Calu3 (cell line): Measurements from ENCODE around the gene CLCN3. TPM values are rescaled to one million over a fixed set of nuclear protein-coding genes. Genes with fewer than 3 reads are reported as not detected.
A peak's percentile ranks its signal among the peaks of the same experiment; 100 is the strongest.

Experiments used
- BruUV-seq: library from RNA; stranded (reverse); fragments of 400-500 nt; replicated peaks from 2 replicates; lab custom pipeline; 2021; lab: Mats Ljungman, UMichigan
- CTCF ChIA-PET: fragments of 300-600 bp; sonication (Branson Sonifier 250); formaldehyde crosslinking; loops from one replicate; lab custom pipeline; 2022; ENCODE audit warnings: antibody characterized with exemption; lab: Charles Lee
- DNase-seq: peaks from one replicate; pipeline ENCODE4 v3.0.0; 2022
- H3K27ac Mint-ChIP-seq: one replicate; pipeline ENCODE4 v1.8.0; 2022; ENCODE audit warnings: mixed read lengths; ENCODE audit not compliant: unreplicated experiment
- H3K27me3 Mint-ChIP-seq: one replicate; pipeline ENCODE4 v1.8.0; 2022; ENCODE audit warnings: mixed read lengths; ENCODE audit not compliant: unreplicated experiment
- H3K36me3 Mint-ChIP-seq: one replicate; pipeline ENCODE4 v1.8.0; 2022; ENCODE audit warnings: mild to moderate bottlenecking, moderate library complexity, mixed read lengths; ENCODE audit not compliant: insufficient read depth, unreplicated experiment
- H3K4me1 Mint-ChIP-seq: one replicate; pipeline ENCODE4 v1.8.0; 2022; ENCODE audit warnings: mild to moderate bottlenecking, low read depth, mixed read lengths; ENCODE audit not compliant: unreplicated experiment
- H3K4me3 Mint-ChIP-seq: one replicate; pipeline ENCODE4 v1.8.0; 2022; ENCODE audit warnings: mild to moderate bottlenecking, low read depth, moderate library complexity, mixed read lengths; ENCODE audit not compliant: unreplicated experiment
- H3K9me3 Mint-ChIP-seq: one replicate; pipeline ENCODE4 v1.8.0; 2022; ENCODE audit warnings: low read depth, mixed read lengths; ENCODE audit not compliant: unreplicated experiment
- intact Hi-C: fragments of 100-400 bp; cut with micrococcal nuclease; formaldehyde crosslinking; loops from one replicate; pipeline ENCODE4 v1.10.0; 2022; ENCODE audit not compliant: unreplicated experiment
- total RNA-seq: library from RNA; stranded (reverse); gene quantifications from 2 replicates; pipeline ENCODE4 v1.2.3, GENCODE V29; 2022
- TF ChIP-seq, protein P1 (sequence below): fragments of 200-600 bp; IDR thresholded peaks from one replicate; pipeline ENCODE4 v1.8.0; 2022; ENCODE audit warnings: antibody characterized with exemption; ENCODE audit not compliant: unreplicated experiment

CLCN3 gene
- total RNA-seq, 1 experiment from 2014 or later = 57.8 TPM

GRCh38 chr4:169659716-169660670 lies 39.6 kb downstream of the CLCN3 start:
- CTCF ChIA-PET = interaction anchor here (0.5 to 2.6 kb wide), 6 partner anchors 10 to 1443 kb away, joined by 3 to 12 read pairs (median 4); partner anchors contain the start of gene CLCN3
- Mint-ChIP-seq H3K4me3 (peak overlapping the region; percentile 85), H3K4me1 (peaks cover 15% of the 10 kb centered on the region), H3K27me3 (no peaks in the 10 kb centered on the region), H3K9me3 (no peaks in the 10 kb centered on the region), H3K36me3 (peaks cover 16% of the 10 kb centered on the region), H3K27ac (peak overlapping the region; percentile 100)
- BruUV-seq = no TSS peak
- intact Hi-C loops = loop anchor here (2.0 kb wide), 2 partner anchors 25 to 37 kb away; no protein-coding TSS in a partner anchor
- TF ChIP-seq, protein P1, sequence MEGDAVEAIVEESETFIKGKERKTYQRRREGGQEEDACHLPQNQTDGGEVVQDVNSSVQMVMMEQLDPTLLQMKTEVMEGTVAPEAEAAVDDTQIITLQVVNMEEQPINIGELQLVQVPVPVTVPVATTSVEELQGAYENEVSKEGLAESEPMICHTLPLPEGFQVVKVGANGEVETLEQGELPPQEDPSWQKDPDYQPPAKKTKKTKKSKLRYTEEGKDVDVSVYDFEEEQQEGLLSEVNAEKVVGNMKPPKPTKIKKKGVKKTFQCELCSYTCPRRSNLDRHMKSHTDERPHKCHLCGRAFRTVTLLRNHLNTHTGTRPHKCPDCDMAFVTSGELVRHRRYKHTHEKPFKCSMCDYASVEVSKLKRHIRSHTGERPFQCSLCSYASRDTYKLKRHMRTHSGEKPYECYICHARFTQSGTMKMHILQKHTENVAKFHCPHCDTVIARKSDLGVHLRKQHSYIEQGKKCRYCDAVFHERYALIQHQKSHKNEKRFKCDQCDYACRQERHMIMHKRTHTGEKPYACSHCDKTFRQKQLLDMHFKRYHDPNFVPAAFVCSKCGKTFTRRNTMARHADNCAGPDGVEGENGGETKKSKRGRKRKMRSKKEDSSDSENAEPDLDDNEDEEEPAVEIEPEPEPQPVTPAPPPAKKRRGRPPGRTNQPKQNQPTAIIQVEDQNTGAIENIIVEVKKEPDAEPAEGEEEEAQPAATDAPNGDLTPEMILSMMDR = no peak
- peak; percentile 76 for DNase-seq

GRCh38 chr4:169660929-169661328 lies 40.6 kb downstream of the CLCN3 start:
- intact Hi-C loops = loop anchor here (2.0 kb wide), 1 partner anchor 38 kb away; no protein-coding TSS in a partner anchor
- H3K36me3 Mint-ChIP-seq = peaks cover 16% of the 10 kb centered on the region
- CTCF ChIA-PET = interaction anchor here (0.6 to 2.6 kb wide), 2 partner anchors 11 to 58 kb away, joined by 3 to 12 read pairs; no protein-coding TSS in a partner anchor
- no peaks in the 10 kb centered on the region for H3K9me3 Mint-ChIP-seq
- peaks cover 23% of the 10 kb centered on the region for H3K4me1 Mint-ChIP-seq
- H3K27me3 Mint-ChIP-seq = no peaks in the 10 kb centered on the region
- H3K4me3 Mint-ChIP-seq = peak overlapping the region; percentile 85
- no peak for DNase-seq
- TF ChIP-seq, protein P1 = no peak
- BruUV-seq = no TSS peak
- H3K27ac Mint-ChIP-seq = peak overlapping the region; percentile 100

- H3K27me3 Mint-ChIP-seq = no peaks in the 10 kb centered on the region
- peaks cover 27% of the 10 kb centered on the region for H3K4me1 Mint-ChIP-seq
- peaks cover 21% of the 10 kb centered on the region for H3K36me3 Mint-ChIP-seq
- no peak for DNase-seq
- CTCF ChIA-PET = interaction anchor here (0.6 kb wide), 1 partner anchor 59 kb away, joined by 3 read pairs; no protein-coding TSS in a partner anchor
- intact Hi-C loops = loop anchor here (2.0 kb wide), 1 partner anchor 39 kb away; no protein-coding TSS in a partner anchor
- peak overlapping the region; percentile 100 for H3K27ac Mint-ChIP-seq
- BruUV-seq = no TSS peak
- TF ChIP-seq, protein P1 = no peak
- no peaks in the 10 kb centered on the region for H3K9me3 Mint-ChIP-seq
- H3K4me3 Mint-ChIP-seq = peak overlapping the region; percentile 85
Measured at GRCh38 chr4:169661761-169662160, 41.4 kb downstream of the CLCN3 start.

DNA sequence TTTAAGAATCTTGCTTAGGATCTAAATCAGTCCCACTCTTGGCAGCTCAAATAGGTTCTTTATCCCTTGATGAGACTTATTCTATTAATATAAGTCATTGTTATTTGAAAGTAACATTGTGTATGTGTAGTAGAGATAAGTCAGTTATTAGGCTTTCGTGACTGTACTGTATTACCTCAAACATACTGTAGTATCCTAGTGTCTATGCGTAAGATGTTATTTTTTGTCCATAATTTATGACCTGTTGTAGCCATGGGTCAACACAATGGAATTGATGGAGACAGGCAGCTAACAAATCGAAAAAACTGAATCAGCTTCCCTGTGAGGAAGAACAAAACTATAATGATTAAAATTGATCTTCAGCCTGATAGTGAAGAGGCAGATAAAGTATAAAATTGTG lies 41.8 kb downstream of the CLCN3 start:
- CTCF ChIA-PET = no interaction called here
- no peaks in the 10 kb centered on the region for H3K9me3 Mint-ChIP-seq
- TF ChIP-seq, protein P1 = no peak
- peaks cover 27% of the 10 kb centered on the region for H3K4me1 Mint-ChIP-seq
- no peaks in the 10 kb centered on the region for H3K27me3 Mint-ChIP-seq
- peak overlapping the region; percentile 100 for H3K27ac Mint-ChIP-seq
- DNase-seq = no peak
- H3K36me3 Mint-ChIP-seq = peaks cover 21% of the 10 kb centered on the region
- H3K4me3 Mint-ChIP-seq = peak overlapping the region; percentile 85
- no TSS peak for BruUV-seq
- intact Hi-C loops = no loop called here
